Measurements from ENCODE around the gene UBAC2. TPM values are rescaled to one million over a fixed set of nuclear protein-coding genes. Genes with fewer than 3 reads are reported as not detected.

The UBAC2 gene
- total and polyA plus RNA-seq, 11 donors: 32.6 to 66.9 (median 48.5) TPM

DNA sequence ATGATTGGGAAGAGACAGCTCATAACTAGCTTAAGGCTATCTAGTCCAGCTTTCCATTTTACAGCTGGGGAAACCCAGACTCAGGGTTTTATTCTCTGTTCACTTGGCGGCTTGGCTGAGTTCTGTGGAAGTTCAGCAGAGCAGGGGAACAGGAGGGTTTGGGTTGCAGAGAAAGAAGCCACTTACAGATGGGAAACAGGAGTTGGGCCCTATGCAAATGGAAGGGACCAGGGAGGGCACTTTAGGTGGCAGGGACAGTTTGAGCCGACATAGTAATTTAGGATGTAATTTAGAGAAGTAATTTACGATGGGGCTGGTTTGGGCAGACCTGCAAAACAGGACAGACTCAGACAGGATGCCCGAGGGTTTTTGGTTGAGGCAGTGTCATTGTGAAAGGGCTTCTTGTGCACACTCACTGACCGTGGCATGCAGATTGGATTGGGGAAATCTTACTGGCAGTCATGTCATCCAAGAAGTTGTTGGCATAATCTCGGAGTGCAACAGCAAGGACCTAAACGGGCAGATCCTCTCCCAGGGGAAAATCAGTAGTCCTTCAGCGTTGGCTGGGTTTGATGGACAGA, 153.8 kb downstream of the UBAC2 start:
- intact Hi-C loops (cut with DNase I): no loop called here
- no peak for ATAC-seq
- Histone ChIP-seq H3K4me3 (no peak overlapping the region), H3K36me3 (peaks cover 0 to 61% (median 22%) of the 10 kb centered on the region in 9 donors), H3K27me3 (no peaks in the 10 kb centered on the region), H3K27ac (peak overlapping the region in 1 of 12 donors; percentile 92), H3K9me3 (no peaks in the 10 kb centered on the region), H3K4me1 (peaks cover 0 to 57% (median 6%) of the 10 kb centered on the region in 12 donors)
- TF ChIP-seq, protein P1, sequence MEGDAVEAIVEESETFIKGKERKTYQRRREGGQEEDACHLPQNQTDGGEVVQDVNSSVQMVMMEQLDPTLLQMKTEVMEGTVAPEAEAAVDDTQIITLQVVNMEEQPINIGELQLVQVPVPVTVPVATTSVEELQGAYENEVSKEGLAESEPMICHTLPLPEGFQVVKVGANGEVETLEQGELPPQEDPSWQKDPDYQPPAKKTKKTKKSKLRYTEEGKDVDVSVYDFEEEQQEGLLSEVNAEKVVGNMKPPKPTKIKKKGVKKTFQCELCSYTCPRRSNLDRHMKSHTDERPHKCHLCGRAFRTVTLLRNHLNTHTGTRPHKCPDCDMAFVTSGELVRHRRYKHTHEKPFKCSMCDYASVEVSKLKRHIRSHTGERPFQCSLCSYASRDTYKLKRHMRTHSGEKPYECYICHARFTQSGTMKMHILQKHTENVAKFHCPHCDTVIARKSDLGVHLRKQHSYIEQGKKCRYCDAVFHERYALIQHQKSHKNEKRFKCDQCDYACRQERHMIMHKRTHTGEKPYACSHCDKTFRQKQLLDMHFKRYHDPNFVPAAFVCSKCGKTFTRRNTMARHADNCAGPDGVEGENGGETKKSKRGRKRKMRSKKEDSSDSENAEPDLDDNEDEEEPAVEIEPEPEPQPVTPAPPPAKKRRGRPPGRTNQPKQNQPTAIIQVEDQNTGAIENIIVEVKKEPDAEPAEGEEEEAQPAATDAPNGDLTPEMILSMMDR (IDR thresholded peaks at IDR 0.05): no peak
- TF ChIP-seq POLR2A (IDR thresholded peaks at IDR 0.05): no peak
- DNase-seq: no peak
- 79 to 87% (median 82%) methylated on average over 8 of the region's 8 CpGs for WGBS, 4 donors

DNA sequence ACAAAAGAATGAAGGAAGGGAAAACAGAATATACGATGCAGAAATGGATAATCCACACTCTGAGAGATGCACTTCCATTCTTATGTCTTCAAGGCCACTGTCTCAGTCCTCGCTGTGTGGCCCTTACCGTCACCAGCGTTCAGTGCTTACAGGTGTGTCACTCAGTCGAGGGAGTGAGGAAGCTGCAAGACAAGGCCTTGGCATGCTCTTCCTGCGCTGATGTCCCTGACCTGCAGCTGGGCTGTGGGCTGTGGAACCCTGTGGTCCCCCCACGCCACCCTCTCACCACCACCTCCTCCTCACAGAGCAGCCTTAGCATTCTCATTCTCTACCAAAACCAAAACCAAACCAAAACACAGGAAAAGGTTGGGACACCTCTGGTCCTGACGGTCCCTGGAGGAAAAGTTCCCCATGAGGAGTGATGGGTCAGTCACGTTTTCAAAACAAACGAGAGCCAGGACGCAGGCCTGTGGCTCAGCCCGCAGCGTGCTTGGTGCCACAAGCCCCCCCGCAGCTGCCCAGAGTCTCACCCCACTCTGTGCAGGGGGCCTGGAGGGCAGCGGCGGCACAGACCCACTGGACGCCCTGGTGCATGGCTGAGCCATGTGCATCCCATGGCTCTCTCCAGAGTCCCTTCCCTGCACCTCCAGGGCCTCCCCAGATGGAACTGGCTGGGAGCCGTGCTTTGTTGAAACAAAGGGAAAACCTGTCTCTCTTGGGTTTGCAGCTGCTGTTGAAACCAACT, 154.8 kb downstream of the UBAC2 start:
- DNase-seq (no peak), ATAC-seq (peak in 1 of 4 donors; percentile 18)
- no peak for TF ChIP-seq POLR2A (IDR thresholded peaks at IDR 0.05)
- TF ChIP-seq, protein P1 (IDR thresholded peaks at IDR 0.05): no peak
- WGBS, 4 donors: 92 to 94% (median 92%) methylated on average over 16 to 18 of the region's 18 CpGs
- peaks cover 0 to 57% (median 6%) of the 10 kb centered on the region in 12 donors for H3K4me1 ChIP-seq
- peak overlapping the region in 1 of 12 donors; percentile 41 for H3K4me3 ChIP-seq
- H3K27ac ChIP-seq: peak overlapping the region in 6 of 12 donors; percentile 7 to 92 (median 61)
- peaks cover 0 to 61% (median 24%) of the 10 kb centered on the region in 9 donors for H3K36me3 ChIP-seq
- H3K9me3 ChIP-seq: no peaks in the 10 kb centered on the region
- intact Hi-C loops (cut with DNase I): no loop called here
- H3K27me3 ChIP-seq: no peaks in the 10 kb centered on the region

DNA sequence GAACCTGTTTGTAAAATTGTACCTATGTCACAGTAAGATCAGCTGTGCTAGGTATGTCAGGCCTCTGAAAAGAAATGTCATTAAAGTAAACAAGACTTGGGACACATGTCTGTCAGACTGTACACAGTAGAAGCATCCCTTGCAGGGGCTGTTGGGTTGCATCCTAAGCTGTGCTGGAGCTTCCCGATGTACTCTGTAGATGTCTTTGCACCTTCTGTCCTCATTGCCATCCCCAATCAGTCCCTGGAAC, 155.3 kb downstream of the UBAC2 start:
- Histone ChIP-seq H3K4me3 (peak overlapping the region in 9 of 12 donors; percentile 9 to 45 (median 33)), H3K4me1 (peaks cover 0 to 57% (median 6%) of the 10 kb centered on the region in 12 donors), H3K9me3 (no peaks in the 10 kb centered on the region), H3K27ac (peak overlapping the region in 9 of 12 donors; percentile 1 to 92 (median 52)), H3K36me3 (peaks cover 0 to 62% (median 24%) of the 10 kb centered on the region in 9 donors), H3K27me3 (no peaks in the 10 kb centered on the region)
- ATAC-seq: no peak
- intact Hi-C loops (cut with DNase I): no loop called here
- TF ChIP-seq, protein P1 (IDR thresholded peaks at IDR 0.05): no peak
- TF ChIP-seq POLR2A (IDR thresholded peaks at IDR 0.05): no peak
- DNase-seq: no peak
- WGBS, 4 donors: 33 to 50% (median 35%) methylated on average over 1 of the region's 1 CpG

DNA sequence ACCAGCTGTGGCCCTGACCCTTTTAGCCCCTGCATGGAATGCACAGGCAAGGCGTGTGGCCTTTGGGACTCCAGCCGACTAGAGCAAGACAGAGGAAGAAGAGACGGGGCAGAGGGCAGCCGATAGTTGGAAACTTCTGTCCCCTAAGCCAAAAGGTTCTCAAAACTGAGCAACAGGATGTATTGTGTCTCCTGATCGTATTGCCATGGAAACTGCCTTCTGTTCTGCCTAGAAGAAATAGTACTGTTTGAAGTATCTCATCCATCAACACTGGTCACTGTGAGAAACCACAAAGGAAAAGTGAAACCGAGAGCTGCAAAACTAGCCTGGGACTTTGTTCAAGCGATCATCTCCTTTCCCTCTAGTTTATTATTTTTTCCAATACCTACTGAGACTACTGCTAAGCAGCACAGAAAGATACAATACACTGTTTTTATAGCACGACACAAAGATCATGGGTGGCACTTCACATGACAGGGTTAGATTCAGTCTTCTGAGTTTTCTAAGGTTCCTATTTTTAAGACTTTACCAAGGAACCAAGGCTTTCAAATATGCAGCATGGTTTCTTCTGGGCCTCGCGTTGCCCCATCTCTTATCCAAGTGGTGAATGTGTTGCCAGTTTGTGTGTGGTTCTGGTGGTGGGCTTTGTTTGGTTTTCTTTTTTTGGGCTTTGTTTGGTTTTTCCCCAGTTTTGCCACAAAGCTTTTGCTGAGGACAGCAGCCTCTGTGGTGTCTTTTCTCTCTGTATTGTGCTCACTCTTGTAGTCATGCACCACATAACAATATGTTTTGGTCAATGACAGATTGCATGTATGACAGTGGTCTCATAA, 155.8 kb downstream of the UBAC2 start:
- H3K4me3 ChIP-seq: peak overlapping the region in 9 of 12 donors; percentile 9 to 45 (median 33)
- 41 to 59% (median 51%) methylated on average over 10 of the region's 10 CpGs for WGBS, 4 donors
- peaks cover 0 to 64% (median 24%) of the 10 kb centered on the region in 9 donors for H3K36me3 ChIP-seq
- peaks cover 0 to 57% (median 6%) of the 10 kb centered on the region in 12 donors for H3K4me1 ChIP-seq
- H3K27me3 ChIP-seq: no peaks in the 10 kb centered on the region
- H3K27ac ChIP-seq: peak overlapping the region in 10 of 12 donors; percentile 1 to 92 (median 52)
- no peaks in the 10 kb centered on the region for H3K9me3 ChIP-seq
- intact Hi-C loops (cut with DNase I): no loop called here
- DNase-seq: peak in 2 of 5 donors; percentile 42 to 52
- peak; percentile 37 to 77 (median 56) for ATAC-seq
- TF ChIP-seq POLR2A (IDR thresholded peaks at IDR 0.05): no peak
- TF ChIP-seq, protein P1 (IDR thresholded peaks at IDR 0.05): no peak

Data from heart left ventricle (tissue), 16 donors.